ENCODE results near the gene ENO1. TPM values are rescaled to one million over a fixed set of nuclear protein-coding genes. Genes with fewer than 3 reads are reported as not detected.

Gene ENO1
- total and polyA plus RNA-seq, 8 donors = 206 to 577 (median 350) TPM

GRCh38 chr1:8867878-8868567 lies 10.5 kb downstream of the ENO1 start:
- H3K4me3 ChIP-seq = no peak overlapping the region
- no peak for TF ChIP-seq POLR2AphosphoS5 (IDR thresholded peaks at IDR 0.05)
- TF ChIP-seq EP300 (IDR thresholded peaks at IDR 0.05) = no peak
- TF ChIP-seq POLR2A (IDR thresholded peaks at IDR 0.05) = no peak
- no peak for TF ChIP-seq CTCF (IDR thresholded peaks at IDR 0.05)
- intact Hi-C loops (cut with DNase I; ENCODE audit: low total_unique reads) = no loop called here
- no peak overlapping the region for H3K27ac ChIP-seq
- peaks cover 98 to 100% (median 100%) of the 10 kb centered on the region in 4 donors for H3K36me3 ChIP-seq
- H3K27me3 ChIP-seq = no peaks in the 10 kb centered on the region
- H3K4me1 ChIP-seq = peaks cover 11 to 34% (median 15%) of the 10 kb centered on the region in 4 donors
- WGBS, 5 donors = 82 to 86% (median 85%) methylated on average over 5 of the region's 5 CpGs
- no peaks in the 10 kb centered on the region for H3K9me3 ChIP-seq
- DNase-seq = no peak

GRCh38 chr1:8866792-8867415 lies 11.6 kb downstream of the ENO1 start:
- no peak for DNase-seq
- peaks cover under 1 to 22% (median 4%) of the 10 kb centered on the region in 4 donors for H3K4me1 ChIP-seq
- H3K27me3 ChIP-seq = no peaks in the 10 kb centered on the region
- 82 to 90% (median 85%) methylated on average over 8 to 11 of the region's 11 CpGs for WGBS, 5 donors
- peaks cover 98 to 100% (median 100%) of the 10 kb centered on the region in 4 donors for H3K36me3 ChIP-seq
- TF ChIP-seq CTCF (IDR thresholded peaks at IDR 0.05) (no peak), POLR2AphosphoS5 (IDR thresholded peaks at IDR 0.05) (no peak), EP300 (IDR thresholded peaks at IDR 0.05) (no peak), POLR2A (IDR thresholded peaks at IDR 0.05) (no peak)
- no peaks in the 10 kb centered on the region for H3K9me3 ChIP-seq
- no peak overlapping the region for H3K27ac ChIP-seq
- intact Hi-C loops (cut with DNase I; ENCODE audit: low total_unique reads) = no loop called here
- H3K4me3 ChIP-seq = no peak overlapping the region

GRCh38 chr1:8866173-8866791 lies 12.2 kb downstream of the ENO1 start:
- H3K27me3 ChIP-seq = no peaks in the 10 kb centered on the region
- intact Hi-C loops (cut with DNase I; ENCODE audit: low total_unique reads) = no loop called here
- 86 to 92% (median 89%) methylated on average over 10 of the region's 10 CpGs for WGBS, 5 donors
- H3K4me3 ChIP-seq = no peak overlapping the region
- no peak for DNase-seq
- no peak overlapping the region for H3K27ac ChIP-seq
- H3K36me3 ChIP-seq = peaks cover 98 to 100% (median 100%) of the 10 kb centered on the region in 4 donors
- H3K4me1 ChIP-seq = peaks cover 0 to 16% (median under 1%) of the 10 kb centered on the region in 4 donors
- H3K9me3 ChIP-seq = no peaks in the 10 kb centered on the region
- TF ChIP-seq EP300 (IDR thresholded peaks at IDR 0.05) (no peak), POLR2A (IDR thresholded peaks at IDR 0.05) (no peak), POLR2AphosphoS5 (IDR thresholded peaks at IDR 0.05) (no peak), CTCF (IDR thresholded peaks at IDR 0.05) (no peak)

GRCh38 chr1:8864713-8865344 lies 13.7 kb downstream of the ENO1 start:
- no peak for TF ChIP-seq EP300 (IDR thresholded peaks at IDR 0.05)
- TF ChIP-seq POLR2AphosphoS5 (IDR thresholded peaks at IDR 0.05) = no peak
- TF ChIP-seq POLR2A (IDR thresholded peaks at IDR 0.05) = no peak
- TF ChIP-seq CTCF (IDR thresholded peaks at IDR 0.05) = no peak
- intact Hi-C loops (cut with DNase I; ENCODE audit: low total_unique reads) = no loop called here
- no peak overlapping the region for H3K27ac ChIP-seq
- no peaks in the 10 kb centered on the region for H3K27me3 ChIP-seq
- DNase-seq = no peak
- H3K4me3 ChIP-seq = no peak overlapping the region
- peaks cover 96 to 100% (median 100%) of the 10 kb centered on the region in 4 donors for H3K36me3 ChIP-seq
- 79 to 90% (median 88%) methylated on average over 6 of the region's 6 CpGs for WGBS, 5 donors
- H3K9me3 ChIP-seq = no peaks in the 10 kb centered on the region
- peaks cover 0 to 10% (median 0%) of the 10 kb centered on the region in 4 donors for H3K4me1 ChIP-seq

Data from stomach (tissue), 9 donors.